ENCODE results near the gene ARPC1B. TPM values are rescaled to one million over a fixed set of nuclear protein-coding genes. Genes with fewer than 3 reads are reported as not detected.

The ARPC1B gene
- total RNA-seq, 1 donor from 2014 or later: 33.6 TPM

GRCh38 chr7:99433158-99433557 lies 58.6 kb downstream of the ARPC1B start:
- peaks cover 70% of the 10 kb centered on the region for H3K36me3 ChIP-seq
- H3K27me3 ChIP-seq (ENCODE audit: low read depth): no peaks in the 10 kb centered on the region
- no peak overlapping the region for H3K4me3 ChIP-seq
- intact Hi-C loops (cut with micrococcal nuclease): no loop called here
- H3K4me1 ChIP-seq: peaks cover 9% of the 10 kb centered on the region
- no peak for DNase-seq
- no peak for TF ChIP-seq CTCF (IDR thresholded peaks at IDR 0.05; ENCODE audit: borderline replicate concordance)
- H3K9me3 ChIP-seq (replicated peaks): no peaks in the 10 kb centered on the region
- no peak overlapping the region for H3K27ac ChIP-seq (replicated peaks)

- H3K9me3 ChIP-seq (replicated peaks): no peaks in the 10 kb centered on the region
- intact Hi-C loops (cut with micrococcal nuclease): no loop called here
Measured at GRCh38 chr7:99437946-99438572, 63.5 kb downstream of the ARPC1B start.

GRCh38 chr7:99438573-99439480 lies 64.3 kb downstream of the ARPC1B start, which contains the start of the genes CPSF4 and PTCD1:
CPSF4 (plus strand) TSS chr7:99438943; CDS start chr7:99439083, 140 bp downstream.
PTCD1 (minus strand) TSS chr7:99438798; CDS start chr7:99435242, 3,556 bp downstream.
- no peaks in the 10 kb centered on the region for H3K27me3 ChIP-seq (ENCODE audit: low read depth)
- peaks cover 39% of the 10 kb centered on the region for H3K4me1 ChIP-seq
- TF ChIP-seq CTCF (IDR thresholded peaks at IDR 0.05; ENCODE audit: borderline replicate concordance): no peak
- intact Hi-C loops (cut with micrococcal nuclease): no loop called here
- H3K27ac ChIP-seq (replicated peaks): peak within 1 kb of the TSS; percentile 85
- no peaks in the 10 kb centered on the region for H3K9me3 ChIP-seq (replicated peaks)
- H3K36me3 ChIP-seq: peaks cover 30% of the 10 kb centered on the region
- H3K4me3 ChIP-seq: peak within 1 kb of the TSS; percentile 93
- DNase-seq: peak; percentile 95

More at GRCh38 chr7:99437946-99438572, 63.5 kb downstream of the ARPC1B start:
- no peak for DNase-seq
- Histone ChIP-seq H3K4me1 (peaks cover 39% of the 10 kb centered on the region), H3K27me3 (ENCODE audit: low read depth) (no peaks in the 10 kb centered on the region), H3K36me3 (peaks cover 30% of the 10 kb centered on the region), H3K4me3 (peak overlapping the region; percentile 93), H3K27ac (replicated peaks) (peak overlapping the region; percentile 85)
- TF ChIP-seq CTCF (IDR thresholded peaks at IDR 0.05; ENCODE audit: borderline replicate concordance): no peak

- peak overlapping the region; percentile 93 for H3K4me3 ChIP-seq
- no peak overlapping the region for H3K27ac ChIP-seq (replicated peaks)
- peaks cover 39% of the 10 kb centered on the region for H3K4me1 ChIP-seq
- H3K9me3 ChIP-seq (replicated peaks): no peaks in the 10 kb centered on the region
- no peaks in the 10 kb centered on the region for H3K27me3 ChIP-seq (ENCODE audit: low read depth)
- TF ChIP-seq CTCF (IDR thresholded peaks at IDR 0.05; ENCODE audit: borderline replicate concordance): no peak
- DNase-seq: no peak
- peaks cover 30% of the 10 kb centered on the region for H3K36me3 ChIP-seq
- intact Hi-C loops (cut with micrococcal nuclease): no loop called here
Measured at GRCh38 chr7:99440195-99440594, 65.7 kb downstream of the ARPC1B start.

Other genes starting within 250 kb of the ARPC1B start
- 10.0 TPM for gene SMURF1, start 230.6 kb upstream of the ARPC1B start, total RNA-seq
- gene KPNA7, start 166.6 kb upstream of the ARPC1B start, total RNA-seq: not detected
- gene MYH16, start 101.9 kb upstream of the ARPC1B start, total RNA-seq: not detected
- gene ARPC1A, start 48.8 kb upstream of the ARPC1B start, total RNA-seq: 131 TPM
- 93.2 TPM for gene PDAP1, start 33.9 kb downstream of the ARPC1B start, total RNA-seq
- 43.9 TPM for gene BUD31, start 34.2 kb downstream of the ARPC1B start, total RNA-seq
- gene PTCD1, start 64.1 kb downstream of the ARPC1B start, total RNA-seq: 4.3 TPM
- gene CPSF4, start 64.2 kb downstream of the ARPC1B start, total RNA-seq: 17.9 TPM
- gene ATP5MF, start 91.4 kb downstream of the ARPC1B start, total RNA-seq: 834 TPM
- gene ZNF789, start 98.2 kb downstream of the ARPC1B start, total RNA-seq: 3.3 TPM
- gene ZNF394, start 125.6 kb downstream of the ARPC1B start, total RNA-seq: 15.6 TPM
- gene ZKSCAN5, start 129.9 kb downstream of the ARPC1B start, total RNA-seq: 6.0 TPM
- gene FAM200A, start 177.4 kb downstream of the ARPC1B start, total RNA-seq: 6.4 TPM
- gene ZNF655, start 183.9 kb downstream of the ARPC1B start, total RNA-seq: 26.1 TPM
- gene TMEM225B, start 223.5 kb downstream of the ARPC1B start, total RNA-seq: not detected
- gene ZSCAN25, start 242.2 kb downstream of the ARPC1B start, total RNA-seq: 9.0 TPM

Data from left ventricle myocardium inferior (tissue), 1 donor.